Neural crest cell (in vitro differentiated cells): ENCODE data around the gene PCA3. TPM values are rescaled to one million over a fixed set of nuclear protein-coding genes. Genes with fewer than 3 reads are reported as not detected.

ENCODE experiments used
- DNase-seq: peaks from one replicate; pipeline ENCODE4 v3.0.0; 2021; ENCODE audit warnings: low read depth, mixed read lengths, low spot score
- H3K27ac Mint-ChIP-seq: one replicate; pipeline ENCODE4 v1.8.0; 2021; ENCODE audit warnings: mild to moderate bottlenecking, mixed read lengths; ENCODE audit not compliant: unreplicated experiment
- H3K27me3 Mint-ChIP-seq: 2 replicates; pipeline ENCODE4 v1.8.0; 2021; ENCODE audit warnings: low read depth, mild to moderate bottlenecking, mixed read lengths
- H3K36me3 Mint-ChIP-seq: 2 replicates; pipeline ENCODE4 v1.8.0; 2021; ENCODE audit warnings: low read depth, mild to moderate bottlenecking, mixed read lengths
- H3K4me1 Mint-ChIP-seq: 2 replicates; pipeline ENCODE4 v1.8.0; 2021; ENCODE audit warnings: mixed read lengths
- H3K4me3 Mint-ChIP-seq: one replicate; pipeline ENCODE4 v1.8.0; 2021; ENCODE audit warnings: mild to moderate bottlenecking, mixed read lengths
- H3K9me3 Mint-ChIP-seq: 2 replicates; pipeline ENCODE4 v1.8.0; 2021; ENCODE audit warnings: mixed read lengths
- total RNA-seq: library from RNA; stranded (reverse); gene quantifications from 2 replicates; pipeline ENCODE4 v1.2.1, GENCODE V29; 2021
- TF ChIP-seq, protein P1 (sequence below): fragments of 200-600 bp; sonication (generic); conservative IDR thresholded peaks from 2 replicates; pipeline ENCODE4 v1.5.0; 2021; ENCODE audit warnings: antibody characterized with exemption, mild to moderate bottlenecking

The PCA3 gene
- total RNA-seq, 1 donor from 2014 or later: not detected

- H3K27ac Mint-ChIP-seq: no peak overlapping the region
- no peak overlapping the region for H3K4me3 Mint-ChIP-seq
- no peaks in the 10 kb centered on the region for H3K9me3 Mint-ChIP-seq
- TF ChIP-seq, protein P1, sequence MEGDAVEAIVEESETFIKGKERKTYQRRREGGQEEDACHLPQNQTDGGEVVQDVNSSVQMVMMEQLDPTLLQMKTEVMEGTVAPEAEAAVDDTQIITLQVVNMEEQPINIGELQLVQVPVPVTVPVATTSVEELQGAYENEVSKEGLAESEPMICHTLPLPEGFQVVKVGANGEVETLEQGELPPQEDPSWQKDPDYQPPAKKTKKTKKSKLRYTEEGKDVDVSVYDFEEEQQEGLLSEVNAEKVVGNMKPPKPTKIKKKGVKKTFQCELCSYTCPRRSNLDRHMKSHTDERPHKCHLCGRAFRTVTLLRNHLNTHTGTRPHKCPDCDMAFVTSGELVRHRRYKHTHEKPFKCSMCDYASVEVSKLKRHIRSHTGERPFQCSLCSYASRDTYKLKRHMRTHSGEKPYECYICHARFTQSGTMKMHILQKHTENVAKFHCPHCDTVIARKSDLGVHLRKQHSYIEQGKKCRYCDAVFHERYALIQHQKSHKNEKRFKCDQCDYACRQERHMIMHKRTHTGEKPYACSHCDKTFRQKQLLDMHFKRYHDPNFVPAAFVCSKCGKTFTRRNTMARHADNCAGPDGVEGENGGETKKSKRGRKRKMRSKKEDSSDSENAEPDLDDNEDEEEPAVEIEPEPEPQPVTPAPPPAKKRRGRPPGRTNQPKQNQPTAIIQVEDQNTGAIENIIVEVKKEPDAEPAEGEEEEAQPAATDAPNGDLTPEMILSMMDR: no peak
- no peak for DNase-seq
- no peaks in the 10 kb centered on the region for H3K27me3 Mint-ChIP-seq
- H3K36me3 Mint-ChIP-seq: no peaks in the 10 kb centered on the region
- no peaks in the 10 kb centered on the region for H3K4me1 Mint-ChIP-seq
These were observed 1.9 kb downstream of the PCA3 start for GRCh38 chr9:76766126-76766525.

DNA sequence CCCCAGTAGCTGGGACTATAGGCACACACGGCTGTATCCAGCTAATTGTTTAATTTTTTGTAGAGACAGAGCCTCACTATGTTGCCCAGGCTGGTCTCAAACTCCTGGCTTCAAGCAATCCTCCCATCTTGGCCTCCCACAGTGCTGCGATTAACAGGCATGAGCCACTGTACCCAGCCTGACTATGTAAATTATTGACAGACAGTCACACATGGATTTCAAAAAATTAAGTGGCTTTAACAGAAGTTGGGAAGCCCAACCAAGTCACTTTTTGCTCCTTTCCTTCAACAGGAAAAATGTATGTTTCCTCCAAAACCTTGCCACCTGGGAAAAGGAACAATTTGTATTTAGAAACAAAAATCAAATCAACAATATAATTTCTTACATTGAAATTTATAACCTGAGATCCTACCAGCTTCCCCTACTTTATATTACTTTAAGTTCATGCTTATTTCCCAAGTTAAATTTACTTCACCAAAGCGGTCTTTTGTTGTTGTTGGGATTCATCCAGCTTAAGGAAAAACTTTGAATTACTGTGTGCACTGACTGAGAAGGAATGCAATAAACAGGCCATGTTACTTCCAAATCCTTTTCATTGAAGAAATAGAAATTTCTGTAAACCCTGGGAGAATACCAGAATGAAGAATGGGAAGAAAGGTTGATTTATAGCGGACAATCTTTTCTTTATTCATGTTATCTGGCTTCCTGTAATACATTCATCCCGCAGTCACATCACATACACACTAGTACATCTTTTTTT, 8.6 kb downstream of the PCA3 start:
- H3K27me3 Mint-ChIP-seq: no peaks in the 10 kb centered on the region
- TF ChIP-seq, protein P1: no peak
- no peak overlapping the region for H3K27ac Mint-ChIP-seq

GRCh38 chr9:76784881-76785280, 20.6 kb downstream of the PCA3 start:
- no peaks in the 10 kb centered on the region for H3K4me1 Mint-ChIP-seq
- TF ChIP-seq, protein P1: no peak
- no peaks in the 10 kb centered on the region for H3K36me3 Mint-ChIP-seq
- DNase-seq: no peak
- H3K4me3 Mint-ChIP-seq: no peak overlapping the region
- H3K27ac Mint-ChIP-seq: no peak overlapping the region
- H3K27me3 Mint-ChIP-seq: no peaks in the 10 kb centered on the region
- no peaks in the 10 kb centered on the region for H3K9me3 Mint-ChIP-seq

More for the DNA sequence above, 8.6 kb downstream of the PCA3 start:
- no peaks in the 10 kb centered on the region for H3K4me1 Mint-ChIP-seq
- no peaks in the 10 kb centered on the region for H3K36me3 Mint-ChIP-seq
- H3K9me3 Mint-ChIP-seq: no peaks in the 10 kb centered on the region
- DNase-seq: no peak
- H3K4me3 Mint-ChIP-seq: no peak overlapping the region

GRCh38 chr9:76785501-76785900, 21.3 kb downstream of the PCA3 start:
- H3K4me3 Mint-ChIP-seq: no peak overlapping the region
- no peaks in the 10 kb centered on the region for H3K27me3 Mint-ChIP-seq
- H3K27ac Mint-ChIP-seq: no peak overlapping the region
- no peaks in the 10 kb centered on the region for H3K4me1 Mint-ChIP-seq
- no peak for DNase-seq
- H3K9me3 Mint-ChIP-seq: no peaks in the 10 kb centered on the region
- no peaks in the 10 kb centered on the region for H3K36me3 Mint-ChIP-seq
- TF ChIP-seq, protein P1: no peak

DNA sequence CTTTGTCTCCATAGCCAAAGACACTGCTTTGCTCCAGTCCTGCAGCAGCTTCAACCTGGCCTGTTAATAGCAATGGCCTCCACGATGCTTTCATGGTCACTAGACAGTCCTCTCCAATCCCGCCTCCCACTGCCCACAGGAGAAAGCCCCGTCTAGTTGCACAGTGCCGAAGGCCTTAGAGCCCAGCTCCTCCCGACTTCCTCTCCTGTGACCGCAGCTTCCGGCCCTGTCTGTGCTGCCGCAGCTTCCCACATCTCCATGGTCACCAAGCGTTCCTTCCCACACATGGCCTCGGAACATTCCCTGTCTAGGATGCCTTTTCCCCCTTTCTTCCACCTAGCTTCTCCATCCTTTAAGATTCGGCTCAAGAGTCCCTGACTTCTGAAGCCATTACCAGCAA, 23.4 kb downstream of the PCA3 start:
- DNase-seq: no peak
- TF ChIP-seq, protein P1: no peak
- no peaks in the 10 kb centered on the region for H3K9me3 Mint-ChIP-seq
- H3K27me3 Mint-ChIP-seq: no peaks in the 10 kb centered on the region
- H3K4me1 Mint-ChIP-seq: no peaks in the 10 kb centered on the region
- H3K27ac Mint-ChIP-seq: no peak overlapping the region
- H3K36me3 Mint-ChIP-seq: no peaks in the 10 kb centered on the region
- H3K4me3 Mint-ChIP-seq: no peak overlapping the region
